NCI-H187 (cell line): ENCODE data around the gene TSPEAR.
"Not testable (repeated sequence)": the region's sequence is repeated elsewhere in the genome, so short reads cannot be mapped to it uniquely, and the experiment has no call there.

Source experiments
- DNase-seq, 2 experiments: peaks; one replicate each; lab custom pipeline; 2025; lab: John Stamatoyannopoulos, UW

Gene TSPEAR

DNA sequence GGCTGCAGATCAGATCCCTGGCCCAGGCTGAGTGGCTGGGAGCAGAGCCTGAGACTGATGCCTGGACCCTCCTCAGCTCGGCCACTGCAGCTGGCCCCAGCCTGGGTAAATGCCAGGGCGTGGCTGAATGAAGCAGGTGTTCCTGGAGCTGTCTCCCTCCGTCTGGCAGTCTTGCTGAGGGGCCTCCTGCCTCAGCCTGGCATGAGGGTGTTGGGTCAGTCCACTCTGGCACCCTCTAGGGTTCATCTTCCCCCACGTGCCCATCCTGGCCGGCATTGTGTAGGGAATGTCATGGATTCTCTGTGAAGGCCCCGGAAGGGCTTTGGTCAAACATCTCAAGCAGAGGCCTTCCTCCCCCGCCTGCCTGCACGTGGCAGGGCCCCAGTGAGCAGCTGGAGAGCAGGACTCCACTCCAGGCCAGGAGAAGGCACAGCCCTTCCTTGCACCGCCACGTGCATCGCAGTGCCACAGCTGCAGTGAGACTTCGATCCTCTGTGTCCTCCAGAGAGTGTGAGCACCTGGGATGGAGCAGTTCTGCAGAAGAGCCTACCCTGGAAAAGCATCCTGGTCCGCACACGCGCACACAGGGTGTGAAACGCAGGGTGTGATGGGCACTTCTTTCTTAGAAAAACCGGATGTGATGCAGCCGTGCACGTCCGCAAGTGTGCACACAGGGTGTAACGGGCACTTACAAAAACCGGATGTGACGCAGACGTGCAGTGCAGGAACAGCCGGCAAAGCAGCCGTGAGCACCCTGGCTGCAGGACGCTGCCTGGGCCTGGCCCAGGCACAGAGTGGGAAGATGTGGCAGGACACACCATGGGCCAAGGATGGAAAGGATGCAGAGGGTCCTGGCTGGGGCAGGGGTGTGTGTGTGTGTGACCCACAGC, 142.5 kb downstream of the TSPEAR start:
- DNase-seq, result no peak

- DNase-seq, result no peak
Observed at GRCh38 chr21:44568261-44568660, 143.1 kb downstream of the TSPEAR start.

DNA sequence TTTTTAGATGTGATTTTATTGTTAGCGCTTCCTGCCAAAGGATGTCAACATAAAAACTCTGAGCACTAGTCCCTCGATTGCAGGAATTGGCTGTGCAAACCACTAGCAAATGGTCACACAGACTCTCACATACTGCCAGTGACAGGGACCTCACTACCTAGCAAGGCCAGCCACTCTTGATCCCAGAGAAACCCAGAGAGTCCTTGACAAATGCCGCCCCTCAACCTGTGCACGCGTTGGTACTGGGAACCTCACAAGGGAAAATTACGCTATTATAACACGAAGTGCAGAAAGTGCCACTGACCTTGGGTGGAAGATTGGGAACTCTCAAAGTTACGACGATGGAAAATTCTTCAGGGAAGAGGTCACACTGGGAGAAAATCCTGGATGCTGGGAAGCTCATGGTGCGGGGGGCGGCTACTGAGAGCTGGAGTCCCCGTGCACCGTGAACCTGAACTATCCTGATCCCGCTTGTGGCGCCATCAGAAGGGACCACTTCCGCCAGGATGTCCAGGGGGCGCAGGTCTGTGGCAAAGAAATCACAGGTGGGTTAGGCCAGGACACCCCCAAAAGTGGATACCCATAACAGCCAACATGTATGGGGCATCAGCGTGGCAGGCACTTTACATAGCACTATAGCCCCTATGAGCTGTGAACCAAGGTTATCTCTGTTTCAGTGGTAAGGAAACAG, 143.7 kb downstream of the TSPEAR start:
- DNase-seq, result no peak

DNA sequence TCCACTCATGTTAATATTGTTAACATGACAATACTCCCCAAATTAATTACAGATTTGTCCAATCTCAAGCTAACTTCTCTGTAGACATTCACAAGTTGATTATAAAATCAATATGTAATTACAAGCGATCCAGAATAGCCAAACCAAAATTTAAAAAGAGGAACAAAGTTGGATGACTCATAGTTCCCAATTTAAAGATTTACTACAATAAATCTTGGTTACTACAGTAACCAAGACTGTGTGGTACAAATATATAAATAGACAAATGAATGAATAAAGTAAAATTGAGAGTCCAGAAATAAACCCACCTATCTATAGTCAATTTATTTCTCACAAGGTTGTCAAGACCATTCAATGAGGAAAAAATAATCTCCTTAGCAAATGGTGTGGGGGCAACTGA, 145.0 kb downstream of the TSPEAR start:
- no peak for DNase-seq

DNA sequence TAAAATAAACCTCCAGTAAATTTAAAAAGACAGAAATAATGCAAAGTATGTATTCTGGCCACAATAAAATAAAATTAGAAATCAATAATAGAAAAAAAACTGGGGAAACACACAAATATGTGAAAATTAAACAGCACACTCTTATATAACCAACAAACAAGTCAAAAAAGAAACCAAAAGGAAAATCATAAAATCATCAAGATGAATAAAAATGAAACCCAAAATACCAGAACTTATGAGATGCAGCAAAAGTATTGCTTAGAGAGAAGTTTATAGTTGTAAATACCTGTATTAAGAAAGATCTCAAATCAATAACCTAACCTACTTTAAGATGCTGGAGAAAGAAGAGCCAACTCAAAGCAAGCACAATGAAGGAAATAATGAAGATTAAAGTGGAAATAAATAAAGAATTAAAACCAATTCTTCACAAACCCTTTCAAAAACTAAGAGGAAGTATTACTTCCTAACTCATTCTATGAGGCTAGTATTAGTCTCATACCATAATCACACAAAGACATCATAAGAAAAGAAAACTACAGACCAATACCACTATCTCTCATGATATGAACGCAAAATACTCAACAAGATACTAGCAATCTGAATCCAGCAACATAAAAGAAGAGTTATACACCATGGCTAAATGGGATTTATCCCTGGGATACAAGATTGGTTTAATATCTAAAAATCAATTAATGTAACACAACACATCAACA, 146.3 kb downstream of the TSPEAR start:
- no peak for DNase-seq

DNA sequence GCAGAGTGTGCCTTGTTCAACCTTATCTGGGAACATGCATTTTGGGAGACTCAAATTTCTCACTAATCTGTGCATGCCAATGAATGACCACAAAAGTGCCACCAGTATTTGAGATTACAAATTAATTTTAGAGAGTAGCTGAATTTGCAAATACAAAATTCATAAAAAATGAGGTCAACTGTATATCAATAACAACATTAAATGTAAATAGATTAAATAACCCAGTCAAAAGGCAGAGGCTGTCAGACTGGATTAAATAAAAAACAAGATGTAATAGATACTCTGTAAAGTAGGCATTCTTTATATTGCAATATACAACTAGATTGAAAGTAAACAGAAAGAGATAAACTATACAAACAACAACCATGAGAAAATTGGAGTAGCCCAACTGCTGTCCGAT, 147.3 kb downstream of the TSPEAR start:
- no peak for DNase-seq

- DNase-seq, result no peak
Observed at GRCh38 chr21:44558695-44559094, 152.7 kb downstream of the TSPEAR start, which contains the start of gene KRTAP10-3. Gene KRTAP10-3 (minus strand): TSS chr21:44558795. CDS start chr21:44558715, 80 bp downstream.

DNA sequence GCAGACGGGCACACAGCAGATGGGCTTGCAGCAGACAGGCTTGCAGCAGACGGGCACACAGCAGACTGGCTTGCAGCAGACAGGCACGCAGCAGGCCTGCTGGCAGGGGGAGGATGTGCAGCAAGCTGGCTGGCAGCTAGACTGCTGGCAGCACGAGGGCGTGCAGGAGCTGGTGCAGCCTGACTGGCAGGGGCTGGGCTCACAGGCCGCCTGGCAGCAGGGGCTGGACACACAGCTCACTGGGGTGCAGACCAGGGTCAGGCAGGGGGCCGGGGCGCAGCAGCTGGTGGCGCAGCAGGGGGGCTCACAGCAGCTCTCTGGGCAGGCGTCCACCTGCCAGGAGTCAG, 153.1 kb downstream of the TSPEAR start:
- not testable (repeated sequence) for DNase-seq

GRCh38 chr21:44557491-44558328, 153.7 kb downstream of the TSPEAR start:
- no peak for DNase-seq

DNA sequence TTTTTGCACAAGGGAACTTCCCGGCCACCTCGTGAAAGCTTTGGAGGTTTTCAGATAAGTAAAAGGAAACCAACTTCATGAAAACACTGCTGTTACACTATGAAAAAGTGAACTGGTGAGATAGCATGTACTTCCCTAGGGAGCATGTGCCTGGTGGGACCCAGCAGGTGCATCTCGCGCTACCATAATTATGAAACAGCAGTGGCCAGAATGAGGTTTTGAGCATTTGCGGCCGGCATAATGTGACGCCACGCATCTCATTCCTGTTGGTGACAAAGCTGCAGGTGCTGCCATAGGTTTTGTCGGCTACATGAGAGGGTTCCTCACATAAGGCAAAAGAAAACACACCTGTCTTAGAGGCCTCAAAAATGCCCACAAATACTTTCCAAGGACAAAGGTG, 154.5 kb downstream of the TSPEAR start:
- DNase-seq, result peak in 1 of 2 experiments; percentile 18

GRCh38 chr21:44555200-44555875, 156.0 kb downstream of the TSPEAR start:
- no peak for DNase-seq

DNA sequence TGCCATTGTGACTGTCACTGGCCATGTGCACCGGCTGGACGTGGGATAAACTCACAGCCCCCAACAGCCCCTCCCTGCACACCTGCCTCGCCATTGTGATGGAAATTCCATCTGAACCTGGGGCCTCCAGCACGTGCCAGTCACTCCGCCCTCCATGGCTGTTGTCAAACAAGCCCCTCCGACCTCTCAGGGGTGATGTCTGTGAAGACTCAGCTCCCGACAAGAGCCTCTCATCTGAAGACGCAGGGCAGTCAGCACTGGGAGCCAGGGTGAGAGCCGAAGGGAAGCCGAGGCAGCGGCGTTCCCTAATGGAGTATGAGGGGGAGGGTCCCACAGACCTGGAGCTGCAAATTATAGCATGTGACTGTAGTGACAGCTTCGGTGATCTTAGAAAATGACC, 158.7 kb downstream of the TSPEAR start:
- no peak for DNase-seq

- no peak for DNase-seq
Observed at GRCh38 chr21:44552136-44552535, 159.2 kb downstream of the TSPEAR start.

DNA sequence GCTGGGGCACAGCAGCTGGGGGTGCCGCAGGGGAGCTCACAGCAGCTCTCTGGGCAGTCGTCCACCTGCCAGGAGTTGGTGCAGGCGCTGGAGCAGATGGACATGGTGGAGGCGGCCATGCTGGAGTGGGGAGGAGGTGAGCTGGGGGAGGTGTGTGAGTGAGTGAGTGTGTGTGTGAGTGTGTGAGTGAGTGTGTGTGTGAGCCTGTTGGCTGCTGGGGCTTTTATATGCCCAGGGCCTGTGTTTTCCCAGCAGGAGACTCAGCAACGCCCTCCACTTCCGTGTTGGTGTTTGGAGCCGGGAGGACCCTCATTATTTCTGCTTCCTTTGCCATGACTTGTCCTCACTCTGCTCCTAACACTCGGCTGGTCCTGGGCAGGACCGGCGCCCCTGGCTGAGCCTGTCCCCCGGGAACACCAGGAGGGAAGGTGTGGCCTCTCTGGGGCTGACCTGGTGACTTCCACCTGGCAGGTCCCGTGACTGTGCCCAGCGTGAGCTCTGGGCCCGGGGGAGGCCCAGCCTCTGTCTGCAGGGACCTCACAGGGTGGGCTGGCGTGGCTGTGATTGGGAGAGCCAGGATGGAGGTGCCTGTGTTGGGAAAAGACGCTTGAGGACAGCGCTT, 159.9 kb downstream of the TSPEAR start, which contains the start of gene KRTAP10-2:
Gene KRTAP10-2, minus strand, starts transcription at position 166 of the 622 bp plus-strand sequence. Its CDS starts 47 bp downstream, at position 119.
- DNase-seq, result no peak

DNA sequence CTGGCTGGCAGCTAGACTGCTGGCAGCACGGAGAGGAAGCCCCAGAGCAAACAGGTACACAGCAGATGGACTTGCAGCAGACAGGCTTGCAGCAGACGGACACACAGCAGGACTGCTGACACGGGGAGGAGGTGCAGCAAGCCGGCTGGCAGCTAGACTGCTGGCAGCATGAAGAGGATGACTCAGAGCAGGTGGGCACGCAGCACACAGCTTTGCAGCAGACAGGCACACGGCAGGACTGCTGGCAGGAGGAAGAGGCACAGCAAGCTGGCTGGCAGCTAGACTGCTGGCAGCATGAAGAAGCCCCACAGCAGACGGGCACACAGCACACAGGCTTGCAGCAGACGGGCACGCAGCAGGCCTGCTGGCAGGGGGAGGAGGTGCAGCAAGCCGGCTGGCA, 160.6 kb downstream of the TSPEAR start:
- no peak for DNase-seq

DNA sequence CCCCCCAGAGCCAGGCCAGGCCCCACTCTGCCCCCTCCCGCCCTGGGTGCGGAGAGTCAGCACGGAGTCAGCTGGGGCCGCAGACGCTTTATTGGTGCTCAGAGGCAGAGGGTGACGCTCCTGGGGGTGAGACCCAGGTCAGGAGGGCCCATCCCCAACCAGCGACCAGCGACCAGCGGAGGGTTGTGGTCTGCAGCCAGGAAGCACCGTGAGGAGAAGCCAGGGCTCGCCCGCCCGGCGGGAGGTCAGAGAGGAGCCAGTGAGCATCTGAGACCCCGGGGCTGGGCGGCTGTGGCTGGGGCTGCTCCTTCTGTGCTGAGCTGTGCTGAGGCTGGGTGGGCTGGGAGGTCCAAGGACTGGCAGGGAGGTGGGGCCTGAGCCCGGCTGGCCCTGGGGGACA, 161.1 kb downstream of the TSPEAR start:
- not testable (repeated sequence) for DNase-seq

- DNase-seq, result no peak
Observed at GRCh38 chr21:44549525-44550211, 161.7 kb downstream of the TSPEAR start.

DNA sequence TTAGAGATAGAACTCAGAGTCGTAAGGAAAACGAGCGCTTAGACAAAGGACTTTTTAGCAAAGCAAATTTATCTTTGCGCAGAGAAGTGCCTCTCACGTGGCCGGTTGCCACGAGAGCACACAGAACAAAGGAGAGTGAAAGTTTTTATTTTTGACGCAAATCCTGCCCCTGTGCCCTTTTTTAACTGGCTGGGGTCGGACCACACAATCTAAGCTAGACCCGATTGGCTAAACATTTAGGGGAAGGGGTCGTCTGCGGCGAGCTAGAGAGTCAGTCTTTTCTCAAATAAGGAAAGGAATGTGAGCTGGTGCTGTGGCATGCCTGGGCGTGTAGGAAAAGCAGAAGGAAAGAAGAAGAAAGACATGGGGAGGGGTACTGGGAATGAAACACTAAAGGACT, 162.4 kb downstream of the TSPEAR start:
- DNase-seq, result no peak

DNA sequence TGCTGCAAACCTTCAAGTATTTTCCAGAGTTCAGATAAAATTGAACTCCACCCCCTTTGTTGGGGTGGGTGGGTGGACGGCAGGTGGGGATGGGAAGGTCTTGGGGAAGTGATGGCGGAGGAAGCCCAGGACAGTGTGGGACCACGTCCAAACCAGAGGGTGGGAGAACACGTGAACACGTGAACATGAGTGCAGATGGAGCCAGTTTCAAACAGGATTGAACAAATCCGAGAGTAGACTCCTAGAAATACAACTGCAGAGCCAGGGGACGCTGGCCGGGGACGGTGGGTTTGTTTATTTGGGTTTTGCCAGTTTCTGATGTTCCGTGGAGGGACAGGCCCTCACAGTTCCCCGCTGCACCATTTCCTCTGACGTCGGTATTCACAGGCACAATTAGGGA, 163.0 kb downstream of the TSPEAR start:
- no peak for DNase-seq
